ENCODE data around the gene SLC6A5.

SLC6A5 gene

DNA sequence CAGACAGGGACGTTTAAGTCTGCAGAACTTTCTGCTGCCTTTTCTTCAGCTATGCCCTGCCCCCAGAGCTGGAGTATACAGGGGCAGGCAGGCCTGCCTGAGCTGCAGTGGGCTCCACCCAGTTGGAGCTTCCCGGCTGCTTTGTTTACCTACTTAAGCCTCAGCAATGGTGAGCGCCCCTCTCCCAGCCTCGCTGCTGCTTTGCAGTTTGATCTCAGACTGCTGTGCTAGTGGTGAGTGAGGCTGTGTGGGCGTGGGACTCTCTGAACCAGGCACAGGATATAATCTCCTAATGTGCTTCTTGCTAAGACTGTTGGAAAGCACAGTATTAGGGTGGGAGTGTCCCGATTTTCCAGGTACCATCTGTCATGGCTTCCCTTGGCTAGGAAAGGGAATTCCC lies 108.5 kb downstream of the SLC6A5 start:
- no peak for TF ChIP-seq MYC (IDR thresholded peaks at IDR 0.05; ENCODE audit: low read depth, low read length)
- TF ChIP-seq POLR2A (IDR thresholded peaks at IDR 0.05; ENCODE audit: extremely low read depth, insufficient read length), result no peak
- TF ChIP-seq, protein P1, sequence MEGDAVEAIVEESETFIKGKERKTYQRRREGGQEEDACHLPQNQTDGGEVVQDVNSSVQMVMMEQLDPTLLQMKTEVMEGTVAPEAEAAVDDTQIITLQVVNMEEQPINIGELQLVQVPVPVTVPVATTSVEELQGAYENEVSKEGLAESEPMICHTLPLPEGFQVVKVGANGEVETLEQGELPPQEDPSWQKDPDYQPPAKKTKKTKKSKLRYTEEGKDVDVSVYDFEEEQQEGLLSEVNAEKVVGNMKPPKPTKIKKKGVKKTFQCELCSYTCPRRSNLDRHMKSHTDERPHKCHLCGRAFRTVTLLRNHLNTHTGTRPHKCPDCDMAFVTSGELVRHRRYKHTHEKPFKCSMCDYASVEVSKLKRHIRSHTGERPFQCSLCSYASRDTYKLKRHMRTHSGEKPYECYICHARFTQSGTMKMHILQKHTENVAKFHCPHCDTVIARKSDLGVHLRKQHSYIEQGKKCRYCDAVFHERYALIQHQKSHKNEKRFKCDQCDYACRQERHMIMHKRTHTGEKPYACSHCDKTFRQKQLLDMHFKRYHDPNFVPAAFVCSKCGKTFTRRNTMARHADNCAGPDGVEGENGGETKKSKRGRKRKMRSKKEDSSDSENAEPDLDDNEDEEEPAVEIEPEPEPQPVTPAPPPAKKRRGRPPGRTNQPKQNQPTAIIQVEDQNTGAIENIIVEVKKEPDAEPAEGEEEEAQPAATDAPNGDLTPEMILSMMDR (IDR thresholded peaks at IDR 0.05; ENCODE audit: low read depth, low read length), result no peak
- TF ChIP-seq, protein P2, sequence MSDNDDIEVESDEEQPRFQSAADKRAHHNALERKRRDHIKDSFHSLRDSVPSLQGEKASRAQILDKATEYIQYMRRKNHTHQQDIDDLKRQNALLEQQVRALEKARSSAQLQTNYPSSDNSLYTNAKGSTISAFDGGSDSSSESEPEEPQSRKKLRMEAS (IDR thresholded peaks at IDR 0.05; ENCODE audit: low read depth, low read length), result no peak
- no peak for DNase-seq (ENCODE audit: low read depth)
- no peak overlapping the region for H3K4me3 ChIP-seq (ENCODE audit: low read depth, low read length)

Data from NB4 (cell line).